Measurements from ENCODE around the gene CDCA7.

Gene CDCA7

DNA sequence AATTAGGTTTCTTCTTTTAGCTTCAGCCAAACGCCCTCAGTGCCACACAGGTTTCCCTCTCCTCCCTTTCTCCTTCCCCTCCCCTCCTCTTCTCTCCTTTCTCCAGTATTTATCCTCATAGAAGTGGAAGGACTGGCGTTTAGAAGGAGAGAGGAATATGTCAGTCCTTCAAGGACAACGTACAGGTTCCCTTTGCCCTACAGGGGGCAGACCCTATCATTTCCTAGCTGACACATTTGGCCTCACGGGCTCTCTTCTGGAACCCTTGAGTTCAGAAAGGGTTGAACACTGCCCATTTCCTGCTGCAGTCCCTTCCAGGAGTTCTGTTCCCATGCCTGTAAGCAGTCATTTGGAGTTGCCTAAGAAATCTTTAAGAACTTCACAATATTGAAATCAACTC, 46.1 kb downstream of the CDCA7 start:
- TF ChIP-seq, protein P1, sequence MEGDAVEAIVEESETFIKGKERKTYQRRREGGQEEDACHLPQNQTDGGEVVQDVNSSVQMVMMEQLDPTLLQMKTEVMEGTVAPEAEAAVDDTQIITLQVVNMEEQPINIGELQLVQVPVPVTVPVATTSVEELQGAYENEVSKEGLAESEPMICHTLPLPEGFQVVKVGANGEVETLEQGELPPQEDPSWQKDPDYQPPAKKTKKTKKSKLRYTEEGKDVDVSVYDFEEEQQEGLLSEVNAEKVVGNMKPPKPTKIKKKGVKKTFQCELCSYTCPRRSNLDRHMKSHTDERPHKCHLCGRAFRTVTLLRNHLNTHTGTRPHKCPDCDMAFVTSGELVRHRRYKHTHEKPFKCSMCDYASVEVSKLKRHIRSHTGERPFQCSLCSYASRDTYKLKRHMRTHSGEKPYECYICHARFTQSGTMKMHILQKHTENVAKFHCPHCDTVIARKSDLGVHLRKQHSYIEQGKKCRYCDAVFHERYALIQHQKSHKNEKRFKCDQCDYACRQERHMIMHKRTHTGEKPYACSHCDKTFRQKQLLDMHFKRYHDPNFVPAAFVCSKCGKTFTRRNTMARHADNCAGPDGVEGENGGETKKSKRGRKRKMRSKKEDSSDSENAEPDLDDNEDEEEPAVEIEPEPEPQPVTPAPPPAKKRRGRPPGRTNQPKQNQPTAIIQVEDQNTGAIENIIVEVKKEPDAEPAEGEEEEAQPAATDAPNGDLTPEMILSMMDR (conservative IDR thresholded peaks at IDR 0.05; ENCODE audit: low read length), result peak; percentile 36
- DNase-seq (ENCODE audit: low read depth), result no peak
- no peak overlapping the region for H3K4me3 ChIP-seq (ENCODE audit: low read length)

DNA sequence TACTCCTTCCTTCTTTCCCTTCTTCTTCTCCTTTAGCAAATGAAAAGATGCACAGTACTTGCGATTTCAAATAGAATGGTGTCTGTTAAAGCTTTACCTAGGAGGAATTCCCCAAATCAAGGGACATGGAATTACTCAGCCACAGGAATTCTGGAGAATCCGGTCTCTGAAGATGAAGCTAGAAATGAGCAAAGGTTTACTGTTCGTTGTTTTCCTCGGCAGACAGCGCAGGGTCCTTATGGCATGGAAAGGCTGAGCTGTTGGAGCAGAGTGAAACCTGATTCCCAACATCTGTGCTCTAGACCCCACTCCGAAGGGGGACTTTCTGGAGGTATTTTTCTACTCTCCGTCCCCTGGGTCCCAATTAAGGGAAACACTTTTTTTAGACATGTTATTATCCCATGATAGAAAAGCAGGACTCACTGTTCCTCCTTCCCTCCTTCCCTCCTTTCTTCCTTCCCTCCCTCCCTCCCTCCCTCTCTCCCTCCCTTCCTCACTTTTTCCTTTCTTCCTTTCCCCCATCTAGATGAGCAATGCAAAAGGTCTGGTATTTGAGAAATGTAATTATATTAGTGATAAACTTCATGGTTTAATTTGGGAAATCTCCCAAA, 47.1 kb downstream of the CDCA7 start:
- TF ChIP-seq, protein P1 (conservative IDR thresholded peaks at IDR 0.05; ENCODE audit: low read length), result no peak
- H3K4me3 ChIP-seq (ENCODE audit: low read length), result peak overlapping the region; percentile 33
- no peak for DNase-seq (ENCODE audit: low read depth)

DNA sequence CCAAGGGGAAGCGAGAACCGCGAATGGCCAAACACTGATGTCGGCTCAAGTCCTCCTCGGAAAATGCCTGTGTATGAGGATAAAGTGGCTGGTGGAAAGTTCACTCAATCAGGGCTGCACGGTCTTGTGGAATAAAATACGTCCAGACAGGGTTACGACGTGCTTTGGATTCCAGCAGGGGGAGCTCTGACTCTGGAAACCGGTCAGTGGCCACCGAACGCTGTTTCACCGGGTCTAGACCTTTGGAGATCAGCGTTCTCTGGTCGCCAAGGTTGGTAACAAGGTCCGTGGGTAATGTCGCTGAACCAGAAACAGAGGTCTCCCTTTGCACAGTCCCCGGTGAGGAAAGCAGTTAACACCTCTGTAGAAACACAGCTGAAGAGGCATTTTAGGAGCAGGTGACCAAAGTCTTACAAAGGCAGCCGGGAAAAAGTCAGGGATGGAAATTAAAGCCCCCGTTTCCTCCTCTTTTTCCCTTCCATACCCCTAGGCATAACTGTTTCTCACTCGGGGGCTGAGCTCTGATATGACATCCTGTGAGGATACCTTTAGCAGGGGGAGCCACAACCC, 47.8 kb downstream of the CDCA7 start:
- TF ChIP-seq, protein P1 (conservative IDR thresholded peaks at IDR 0.05; ENCODE audit: low read length), result peak; percentile 96
- peak; percentile 74 for DNase-seq (ENCODE audit: low read depth)
- H3K4me3 ChIP-seq (ENCODE audit: low read length), result peak overlapping the region; percentile 33

DNA sequence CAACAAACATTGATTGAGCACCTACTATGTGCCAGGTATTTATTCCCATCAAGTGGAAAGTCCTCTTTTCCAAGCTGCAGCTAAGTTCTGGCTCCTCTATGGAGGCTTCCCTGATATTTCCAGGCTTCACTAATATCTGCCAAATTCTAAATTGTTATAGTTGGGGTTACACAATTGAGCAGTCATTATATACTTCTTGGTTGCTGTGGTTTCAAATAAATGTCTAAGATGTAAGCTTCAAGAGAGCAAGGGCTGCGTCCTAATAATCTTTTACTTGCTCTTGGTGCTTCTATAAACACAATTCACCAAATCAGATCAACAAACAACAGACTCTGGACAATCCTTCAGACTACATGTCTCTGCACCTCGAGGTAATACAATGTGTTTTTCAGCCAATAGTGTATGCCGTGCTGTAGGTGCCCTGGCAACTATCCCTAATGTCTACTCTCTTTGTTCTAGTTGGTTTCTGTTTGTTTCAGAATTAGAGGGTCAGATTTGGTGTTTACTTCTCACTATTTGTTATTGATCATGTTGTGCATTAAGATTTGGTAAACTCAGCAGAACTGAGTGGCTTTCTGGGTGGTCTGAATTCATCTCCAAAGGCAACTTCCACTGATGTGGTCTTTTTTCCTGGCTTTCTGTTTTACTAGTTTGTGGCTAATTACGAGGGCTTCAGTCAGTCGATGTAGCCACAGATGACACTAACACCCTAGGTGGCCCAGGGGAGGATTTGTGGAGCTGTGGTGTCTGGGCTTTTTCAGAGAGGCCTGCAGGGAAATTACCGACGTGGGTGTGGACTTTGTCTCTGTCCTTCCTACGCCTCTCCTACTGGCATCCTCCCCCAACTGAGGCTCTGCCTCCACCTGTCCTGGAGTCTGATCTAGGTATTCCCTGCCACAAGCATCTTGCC, 50.4 kb downstream of the CDCA7 start:
- no peak for DNase-seq (ENCODE audit: low read depth)

DNA sequence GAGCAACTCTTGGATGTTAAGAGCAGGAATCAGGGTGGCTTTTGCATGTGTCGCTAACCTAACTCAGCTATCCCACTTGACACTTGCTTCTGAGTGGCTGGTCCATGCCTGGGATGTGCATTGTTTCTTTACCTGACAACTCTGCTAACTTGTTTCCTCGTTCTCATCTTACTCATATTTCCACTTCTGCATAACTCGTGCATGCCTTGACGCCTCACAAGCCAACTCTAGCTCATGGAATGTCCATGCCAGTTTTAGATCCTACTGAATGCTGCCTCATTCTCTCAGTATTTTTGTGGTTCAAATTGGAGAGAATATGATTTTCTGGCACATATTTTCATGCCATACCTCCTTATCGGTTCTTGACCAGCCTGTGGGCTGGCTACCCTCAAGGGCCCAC, 52.5 kb downstream of the CDCA7 start:
- TF ChIP-seq, protein P1 (conservative IDR thresholded peaks at IDR 0.05; ENCODE audit: low read length), result no peak
- H3K4me3 ChIP-seq (ENCODE audit: low read length), result no peak overlapping the region
- DNase-seq (ENCODE audit: low read depth), result no peak

More for the DNA sequence above, 50.4 kb downstream of the CDCA7 start:
- TF ChIP-seq, protein P1 (conservative IDR thresholded peaks at IDR 0.05; ENCODE audit: low read length), result no peak
- no peak overlapping the region for H3K4me3 ChIP-seq (ENCODE audit: low read length)

DNA sequence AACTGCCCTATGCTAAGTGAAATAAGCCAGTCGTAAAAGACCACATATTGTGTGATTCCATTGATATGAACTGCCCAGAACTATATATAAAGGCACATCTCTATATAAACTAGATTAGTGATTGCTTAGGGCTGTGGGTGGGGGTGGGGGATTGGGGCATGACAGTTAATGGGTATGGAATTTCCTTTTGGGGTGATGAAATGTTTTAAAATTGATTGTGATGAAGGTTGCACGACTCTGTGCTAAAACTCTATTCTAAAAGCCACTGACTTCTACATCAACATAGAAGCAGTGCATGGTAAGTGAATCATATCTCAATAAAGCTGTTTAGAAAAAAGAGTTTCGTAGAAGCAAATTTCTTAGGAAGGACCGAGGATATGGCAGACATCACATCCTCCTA, 53.0 kb downstream of the CDCA7 start:
- TF ChIP-seq, protein P1 (conservative IDR thresholded peaks at IDR 0.05; ENCODE audit: low read length), result no peak
- DNase-seq (ENCODE audit: low read depth), result no peak
- H3K4me3 ChIP-seq (ENCODE audit: low read length), result no peak overlapping the region
